ENCODE data around the gene UPK1B.
A peak's percentile ranks its signal among the peaks of the same experiment; 100 is the strongest.
"Not testable (repeated sequence)": the region's sequence is repeated elsewhere in the genome, so short reads cannot be mapped to it uniquely, and the experiment has no call there.

Gene UPK1B

DNA sequence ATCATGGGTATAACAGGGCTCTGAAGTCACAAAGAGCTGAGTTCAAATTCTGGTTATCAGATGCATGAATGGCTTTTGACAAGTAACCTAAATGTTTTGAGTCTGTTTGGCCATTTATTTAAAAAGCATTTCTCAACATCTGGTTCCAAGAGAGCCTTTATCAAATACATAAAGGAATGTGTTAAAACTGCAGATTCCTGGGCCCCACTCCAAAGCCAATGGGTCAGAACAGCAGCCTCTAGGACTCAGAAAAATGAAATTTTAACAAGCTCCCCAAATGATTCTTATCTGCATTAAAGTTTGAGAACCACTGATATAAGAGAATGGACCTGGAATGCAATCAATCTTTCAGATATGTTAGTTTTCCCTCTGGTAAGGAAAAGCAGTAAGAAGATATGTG lies 63.9 kb downstream of the UPK1B start:
- H3K4me3 Mint-ChIP-seq = no peak overlapping the region
- H3K36me3 Mint-ChIP-seq (ENCODE audit: low read depth) = peaks cover 44% of the 10 kb centered on the region
- no peaks in the 10 kb centered on the region for H3K27me3 Mint-ChIP-seq (ENCODE audit: low read depth, poor library complexity)
- H3K9me3 Mint-ChIP-seq = peaks cover 8% of the 10 kb centered on the region
- no peak for DNase-seq
- H3K4me1 Mint-ChIP-seq = peaks cover 10% of the 10 kb centered on the region
- no peak overlapping the region for H3K27ac Mint-ChIP-seq
- TF ChIP-seq, protein P1, sequence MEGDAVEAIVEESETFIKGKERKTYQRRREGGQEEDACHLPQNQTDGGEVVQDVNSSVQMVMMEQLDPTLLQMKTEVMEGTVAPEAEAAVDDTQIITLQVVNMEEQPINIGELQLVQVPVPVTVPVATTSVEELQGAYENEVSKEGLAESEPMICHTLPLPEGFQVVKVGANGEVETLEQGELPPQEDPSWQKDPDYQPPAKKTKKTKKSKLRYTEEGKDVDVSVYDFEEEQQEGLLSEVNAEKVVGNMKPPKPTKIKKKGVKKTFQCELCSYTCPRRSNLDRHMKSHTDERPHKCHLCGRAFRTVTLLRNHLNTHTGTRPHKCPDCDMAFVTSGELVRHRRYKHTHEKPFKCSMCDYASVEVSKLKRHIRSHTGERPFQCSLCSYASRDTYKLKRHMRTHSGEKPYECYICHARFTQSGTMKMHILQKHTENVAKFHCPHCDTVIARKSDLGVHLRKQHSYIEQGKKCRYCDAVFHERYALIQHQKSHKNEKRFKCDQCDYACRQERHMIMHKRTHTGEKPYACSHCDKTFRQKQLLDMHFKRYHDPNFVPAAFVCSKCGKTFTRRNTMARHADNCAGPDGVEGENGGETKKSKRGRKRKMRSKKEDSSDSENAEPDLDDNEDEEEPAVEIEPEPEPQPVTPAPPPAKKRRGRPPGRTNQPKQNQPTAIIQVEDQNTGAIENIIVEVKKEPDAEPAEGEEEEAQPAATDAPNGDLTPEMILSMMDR (IDR thresholded peaks at IDR 0.05) = no peak

DNA sequence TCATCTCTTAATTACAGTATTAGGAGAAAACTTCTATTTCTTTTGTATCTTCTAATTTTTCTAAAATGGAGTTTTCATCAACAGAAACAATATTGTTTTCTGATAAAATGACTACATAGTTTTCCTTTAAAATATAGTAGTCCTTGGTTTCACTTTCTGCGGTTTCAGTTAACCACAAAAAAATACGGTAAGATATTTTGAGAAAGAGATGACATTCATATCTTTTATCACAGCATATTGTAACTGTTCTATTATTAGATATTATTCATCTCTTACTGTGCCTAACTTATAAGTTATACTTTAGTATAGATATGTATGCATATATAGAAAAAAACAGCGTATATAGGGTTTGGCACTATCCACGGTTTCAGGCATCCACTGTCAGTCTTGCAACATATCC lies 65.0 kb downstream of the UPK1B start:
- Mint-ChIP-seq H3K9me3 (peaks cover 10% of the 10 kb centered on the region), H3K36me3 (ENCODE audit: low read depth) (peaks cover 33% of the 10 kb centered on the region), H3K27me3 (ENCODE audit: low read depth, poor library complexity) (no peaks in the 10 kb centered on the region), H3K4me1 (peaks cover 10% of the 10 kb centered on the region), H3K27ac (no peak overlapping the region), H3K4me3 (no peak overlapping the region)
- no peak for DNase-seq
- TF ChIP-seq, protein P1 (IDR thresholded peaks at IDR 0.05) = no peak

DNA sequence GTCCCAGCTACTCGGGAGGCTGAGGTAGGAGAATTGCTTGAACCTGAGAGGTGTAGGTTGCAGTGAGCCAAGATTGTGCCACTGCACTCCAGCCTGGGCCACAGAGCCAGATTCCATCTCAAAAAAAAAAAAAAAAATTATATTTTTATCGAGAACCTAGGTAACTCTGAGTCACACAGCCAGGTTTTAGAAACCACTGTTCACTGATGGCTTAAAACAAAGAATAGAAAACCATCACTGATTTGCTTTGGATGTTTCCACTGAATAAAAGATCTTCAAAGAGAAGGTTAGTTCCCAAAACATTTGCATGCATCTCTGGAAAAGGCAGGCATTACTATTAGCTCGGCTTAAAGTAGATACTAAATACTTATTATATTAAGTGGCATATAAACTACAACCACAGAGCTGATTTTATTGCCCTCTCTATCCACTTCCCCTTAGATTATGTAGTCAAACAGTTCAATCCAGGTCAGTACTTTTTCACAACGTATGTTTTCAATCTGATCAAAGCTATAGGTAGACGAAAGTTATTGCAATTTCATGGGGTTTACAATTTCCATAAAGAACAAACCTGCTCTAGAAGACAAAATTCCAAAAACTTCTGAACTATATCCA lies 65.9 kb downstream of the UPK1B start:
- Mint-ChIP-seq H3K9me3 (peaks cover 10% of the 10 kb centered on the region), H3K27me3 (ENCODE audit: low read depth, poor library complexity) (no peaks in the 10 kb centered on the region), H3K4me3 (peak overlapping the region; percentile 89), H3K36me3 (ENCODE audit: low read depth) (peaks cover 27% of the 10 kb centered on the region), H3K4me1 (peaks cover 10% of the 10 kb centered on the region), H3K27ac (peak overlapping the region; percentile 93)
- TF ChIP-seq, protein P1 (IDR thresholded peaks at IDR 0.05) = no peak
- no peak for DNase-seq

DNA sequence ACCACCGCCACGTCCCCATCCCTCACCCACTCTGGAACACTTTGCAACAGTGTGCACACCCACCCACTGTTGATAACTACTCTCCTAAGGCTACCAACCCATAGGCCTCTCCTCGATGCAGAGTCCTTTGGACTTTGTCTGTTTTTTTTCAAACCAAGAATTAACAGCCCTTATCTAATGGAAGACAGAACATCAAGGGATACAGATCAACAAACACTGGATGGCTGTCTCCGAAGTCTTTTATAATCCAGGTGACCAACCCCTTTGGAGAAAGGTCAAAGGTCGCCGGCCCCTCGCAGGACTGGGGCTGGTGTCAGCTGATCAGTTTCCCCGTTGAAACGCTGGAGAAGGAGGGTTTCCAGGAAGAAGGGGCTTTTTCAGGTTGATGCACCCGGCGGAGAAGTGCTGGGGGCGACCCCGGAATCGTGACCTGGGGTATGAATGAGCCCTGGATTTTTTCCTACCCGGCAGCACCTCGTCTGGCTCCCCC lies 66.7 kb downstream of the UPK1B start:
- Mint-ChIP-seq H3K27ac (peak overlapping the region; percentile 93), H3K4me3 (peak overlapping the region; percentile 89), H3K9me3 (peaks cover 10% of the 10 kb centered on the region), H3K36me3 (ENCODE audit: low read depth) (peaks cover 19% of the 10 kb centered on the region), H3K27me3 (ENCODE audit: low read depth, poor library complexity) (no peaks in the 10 kb centered on the region), H3K4me1 (peaks cover 10% of the 10 kb centered on the region)
- TF ChIP-seq, protein P1 (IDR thresholded peaks at IDR 0.05) = no peak
- peak; percentile 59 for DNase-seq

DNA sequence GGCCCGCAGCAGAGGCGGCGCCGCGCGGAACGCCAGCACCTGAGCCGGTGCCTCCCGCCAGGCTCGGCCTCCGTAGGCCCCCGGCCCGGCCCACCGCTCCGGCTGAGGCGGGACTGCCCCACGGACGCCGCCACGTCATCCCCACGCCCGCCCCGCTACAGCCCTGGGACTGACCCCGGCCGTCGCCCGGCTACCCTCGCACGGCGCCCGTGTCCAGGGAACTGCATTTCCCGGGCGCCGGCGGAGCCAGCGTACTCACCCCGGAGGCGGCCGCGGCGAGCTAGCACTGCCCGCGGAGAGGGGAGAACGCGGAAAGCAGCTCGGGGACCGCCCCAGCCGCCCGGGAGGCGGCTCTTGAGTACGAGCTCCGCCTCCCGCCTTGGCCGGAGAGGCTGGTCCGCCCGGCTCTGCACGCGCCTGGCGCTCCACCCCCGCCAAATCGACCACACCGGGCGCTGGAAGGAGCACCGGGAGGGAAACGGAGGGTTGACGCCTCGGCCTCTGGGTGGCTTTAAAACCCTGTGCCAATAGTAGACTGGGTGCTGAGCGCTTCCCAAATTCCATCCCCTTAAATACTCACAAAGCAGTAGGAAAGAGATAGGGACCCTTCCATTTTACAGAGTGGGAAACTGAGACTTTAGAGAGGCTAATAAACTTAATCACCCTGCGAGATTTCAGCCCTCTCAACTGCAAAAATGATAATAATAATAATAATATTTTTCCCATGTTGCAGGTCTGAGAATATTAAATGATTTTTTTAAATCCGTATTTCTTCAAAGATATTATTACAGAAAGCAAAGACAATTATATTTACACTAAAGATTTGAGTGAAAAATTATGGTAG lies 67.4 kb downstream of the UPK1B start, which contains the start of gene B4GALT4:
B4GALT4 (minus strand) TSS at position 288 of the 844 bp plus-strand sequence. CDS start 10,779 bp downstream, outside the sequence.
- peak; percentile 88 for DNase-seq
- Mint-ChIP-seq H3K4me1 (peaks cover 12% of the 10 kb centered on the region), H3K27ac (peak within 1 kb of the TSS; percentile 93), H3K36me3 (ENCODE audit: low read depth) (peaks cover 12% of the 10 kb centered on the region), H3K4me3 (peak within 1 kb of the TSS; percentile 89), H3K27me3 (ENCODE audit: low read depth, poor library complexity) (no peaks in the 10 kb centered on the region), H3K9me3 (peaks cover 10% of the 10 kb centered on the region)
- TF ChIP-seq, protein P1 (IDR thresholded peaks at IDR 0.05) = no peak

DNA sequence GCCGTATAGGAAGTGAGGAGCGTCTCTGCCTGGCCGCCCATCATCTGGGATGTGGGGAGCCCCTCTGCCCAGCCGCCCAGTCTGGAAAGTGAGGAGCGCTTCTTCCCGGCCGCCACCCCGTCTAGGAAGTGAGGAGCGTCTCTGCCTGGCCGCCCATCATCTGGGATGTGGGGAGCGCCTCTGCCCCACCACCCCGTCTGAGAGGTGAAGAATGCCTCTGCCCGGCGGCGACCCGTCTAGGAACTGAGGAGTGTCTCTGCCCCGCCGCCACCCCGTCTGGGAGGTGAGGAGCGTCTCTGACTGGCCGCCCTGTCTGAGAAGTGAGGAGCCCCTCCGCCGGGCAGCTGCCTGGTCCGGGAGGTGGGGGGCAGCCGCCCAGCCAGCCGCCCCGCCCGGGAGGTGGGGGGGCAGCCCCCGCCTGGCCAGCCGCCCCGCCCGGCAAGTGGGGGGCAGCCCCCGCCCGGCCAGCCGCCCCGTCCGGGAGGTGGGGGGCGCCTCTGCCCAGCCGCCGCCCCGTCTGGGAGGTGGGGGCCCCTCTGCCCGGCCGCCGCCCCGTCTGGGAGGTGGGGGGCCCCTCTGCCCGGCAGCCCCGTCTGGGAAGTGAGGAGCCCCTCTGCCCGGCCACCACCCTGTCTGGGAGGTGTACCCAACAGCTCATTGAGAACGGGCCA lies 69.1 kb downstream of the UPK1B start:
- peaks cover 17% of the 10 kb centered on the region for H3K4me1 Mint-ChIP-seq
- not testable (repeated sequence) for H3K27me3 Mint-ChIP-seq (ENCODE audit: low read depth, poor library complexity); H3K4me3 Mint-ChIP-seq; H3K27ac Mint-ChIP-seq; H3K36me3 Mint-ChIP-seq (ENCODE audit: low read depth); DNase-seq
- H3K9me3 Mint-ChIP-seq = peaks cover 22% of the 10 kb centered on the region

DNA sequence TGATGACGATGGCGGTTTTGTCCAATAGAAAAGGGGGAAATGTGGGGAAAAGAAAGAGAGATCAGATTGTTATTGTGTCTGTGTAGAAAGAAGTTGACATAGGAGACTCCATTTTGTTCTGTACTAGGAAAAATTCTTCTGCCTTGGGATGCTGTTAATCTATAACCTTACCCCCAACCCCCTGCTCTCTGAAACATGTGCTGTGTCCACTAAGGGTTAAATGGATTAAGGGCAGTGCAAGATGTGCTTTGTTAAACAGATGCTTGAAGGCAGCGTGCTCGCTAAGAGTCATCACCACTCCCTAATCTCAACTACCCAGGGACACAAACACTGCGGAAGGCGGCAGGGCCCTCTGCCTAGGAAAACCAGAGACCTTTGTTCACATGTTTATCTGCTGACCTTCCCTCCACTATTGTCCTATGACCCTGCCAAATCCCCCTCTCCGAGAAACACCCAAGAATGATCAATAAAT lies 69.7 kb downstream of the UPK1B start:
- H3K27ac Mint-ChIP-seq; H3K27me3 Mint-ChIP-seq (ENCODE audit: low read depth, poor library complexity); H3K36me3 Mint-ChIP-seq (ENCODE audit: low read depth); H3K4me3 Mint-ChIP-seq; DNase-seq: not testable (repeated sequence)
- peaks cover 28% of the 10 kb centered on the region for H3K9me3 Mint-ChIP-seq
- peaks cover 17% of the 10 kb centered on the region for H3K4me1 Mint-ChIP-seq
